GM10847 (cell line): ENCODE data around the gene CREBBP.

Source experiments
- POLR2A ChIP-seq: IDR thresholded peaks from 2 replicates; pipeline ENCODE4 v1.6.1; 2011; ENCODE audit not compliant: insufficient read length; ENCODE audit errors: extremely low read depth

CREBBP gene

GRCh38 chr16:3736116-3736515 lies 144.4 kb downstream of the CREBBP start:
- no peak for TF ChIP-seq POLR2A

GRCh38 chr16:3735541-3735940 lies 145.0 kb downstream of the CREBBP start:
- no peak for TF ChIP-seq POLR2A

GRCh38 chr16:3734758-3735221 lies 145.7 kb downstream of the CREBBP start:
- TF ChIP-seq POLR2A = no peak

- no peak for TF ChIP-seq POLR2A
These were observed 146.3 kb downstream of the CREBBP start for GRCh38 chr16:3734084-3734757.

GRCh38 chr16:3732171-3732570 lies 148.3 kb downstream of the CREBBP start:
- TF ChIP-seq POLR2A = no peak

- TF ChIP-seq POLR2A = no peak
These were observed 149.2 kb downstream of the CREBBP start for GRCh38 chr16:3731126-3731935.

GRCh38 chr16:3730161-3731125 lies 150.1 kb downstream of the CREBBP start:
- TF ChIP-seq POLR2A = no peak

GRCh38 chr16:3729161-3730112 lies 151.1 kb downstream of the CREBBP start:
- no peak for TF ChIP-seq POLR2A

- no peak for TF ChIP-seq POLR2A
These were observed 151.9 kb downstream of the CREBBP start for GRCh38 chr16:3728424-3729160.

- TF ChIP-seq POLR2A = no peak
These were observed 152.6 kb downstream of the CREBBP start for GRCh38 chr16:3727806-3728381.

GRCh38 chr16:3726021-3726687 lies 154.4 kb downstream of the CREBBP start:
- no peak for TF ChIP-seq POLR2A

GRCh38 chr16:3725276-3725675 lies 155.2 kb downstream of the CREBBP start:
- no peak for TF ChIP-seq POLR2A

GRCh38 chr16:3722508-3722907 lies 158.0 kb downstream of the CREBBP start:
- TF ChIP-seq POLR2A = no peak
